ENCODE results near the gene CDC42. TPM values are rescaled to one million over a fixed set of nuclear protein-coding genes. Genes with fewer than 3 reads are reported as not detected.

CDC42 gene
- total RNA-seq, 4 donors from 2014 or later, result 177 to 243 (median 204) TPM

DNA sequence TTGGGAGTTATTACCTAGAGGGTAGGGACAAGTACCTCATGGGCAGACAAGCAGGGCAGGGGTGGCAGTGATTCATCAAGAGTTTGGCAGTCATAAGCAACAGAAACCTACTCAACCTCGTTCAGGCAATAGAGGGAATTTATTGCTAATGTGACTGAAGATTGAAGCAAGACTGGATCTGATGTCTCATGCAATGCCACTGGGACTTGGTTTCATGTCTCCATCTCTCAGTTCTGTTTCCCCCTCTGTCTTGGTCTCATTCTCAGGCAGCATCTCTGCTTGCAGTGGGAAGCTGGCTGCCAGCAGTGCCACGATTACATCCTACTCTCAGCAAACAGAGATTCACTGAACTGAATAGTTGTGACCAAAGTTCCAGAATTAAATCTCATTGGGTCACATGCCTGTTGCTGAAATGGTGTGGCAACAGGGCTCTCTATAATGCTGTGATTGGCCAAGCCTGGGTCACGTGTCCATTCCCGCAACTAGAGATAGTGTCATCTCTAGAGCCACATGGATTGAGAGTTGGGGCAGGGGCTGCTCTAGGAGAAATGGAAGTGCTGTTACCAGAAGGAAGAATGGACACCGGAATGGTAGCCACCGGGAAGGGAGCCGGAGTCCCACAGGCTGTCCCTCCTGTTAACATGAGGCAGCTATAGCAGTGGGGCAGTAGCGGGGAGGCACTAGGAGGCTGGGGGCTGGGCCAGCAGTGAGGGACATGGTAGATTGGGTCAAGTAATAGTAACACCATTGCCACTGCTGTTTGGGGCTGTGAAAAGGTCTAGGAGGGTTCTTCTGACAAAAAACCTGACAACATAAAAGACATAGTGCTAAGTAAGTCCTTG lies 3.9 kb upstream of the CDC42 start:
- intact Hi-C loops (cut with DNase I), result no loop called here
- 73% methylated on average over 8 of the region's 8 CpGs for WGBS
- Histone ChIP-seq H3K4me3 (no peak overlapping the region), H3K27me3 (no peaks in the 10 kb centered on the region), H3K4me1 (peaks cover 3 to 7% (median 5%) of the 10 kb centered on the region in 4 donors), H3K27ac (replicated peaks in 1 of 4) (no peak overlapping the region), H3K36me3 (no peaks in the 10 kb centered on the region), H3K9me3 (no peaks in the 10 kb centered on the region)
- no peak for TF ChIP-seq CTCF (IDR thresholded peaks at IDR 0.05)
- TF ChIP-seq POLR2AphosphoS5 (IDR thresholded peaks at IDR 0.05), result no peak
- no peak for TF ChIP-seq EP300 (IDR thresholded peaks at IDR 0.05)
- no peak for TF ChIP-seq POLR2A (IDR thresholded peaks at IDR 0.05; ENCODE audit: low read depth)
- DNase-seq (ENCODE audit: extremely low spot score), result no peak

GRCh38 chr1:22050330-22050729 lies 2.2 kb upstream of the CDC42 start:
- WGBS, result 100% methylated on average over 3 of the region's 3 CpGs
- Histone ChIP-seq H3K4me3 (no peak overlapping the region), H3K9me3 (no peaks in the 10 kb centered on the region), H3K27ac (replicated peaks in 1 of 4) (no peak overlapping the region), H3K4me1 (peaks cover 14 to 21% (median 20%) of the 10 kb centered on the region in 4 donors), H3K36me3 (peaks cover 0 to 2% (median 0%) of the 10 kb centered on the region in 4 donors), H3K27me3 (no peaks in the 10 kb centered on the region)
- no peak for TF ChIP-seq POLR2A (IDR thresholded peaks at IDR 0.05; ENCODE audit: low read depth)
- TF ChIP-seq EP300 (IDR thresholded peaks at IDR 0.05), result no peak
- no peak for TF ChIP-seq CTCF (IDR thresholded peaks at IDR 0.05)
- no peak for TF ChIP-seq POLR2AphosphoS5 (IDR thresholded peaks at IDR 0.05)
- intact Hi-C loops (cut with DNase I), result no loop called here
- DNase-seq (ENCODE audit: extremely low spot score), result no peak

- Histone ChIP-seq H3K36me3 (peaks cover 0 to 4% (median 0%) of the 10 kb centered on the region in 4 donors), H3K9me3 (no peaks in the 10 kb centered on the region), H3K27ac (replicated peaks in 1 of 4) (peak overlapping the region in 1 of 4 donors; percentile 100), H3K27me3 (no peaks in the 10 kb centered on the region), H3K4me3 (peak overlapping the region in 1 of 4 donors; percentile 100), H3K4me1 (peaks cover 28 to 34% (median 34%) of the 10 kb centered on the region in 4 donors)
- intact Hi-C loops (cut with DNase I), result loop anchor here (2.0 kb wide), 1 partner anchor 27 kb away; no protein-coding TSS in a partner anchor
- no peak for TF ChIP-seq EP300 (IDR thresholded peaks at IDR 0.05)
- TF ChIP-seq POLR2AphosphoS5 (IDR thresholded peaks at IDR 0.05), result no peak
- no peak for TF ChIP-seq CTCF (IDR thresholded peaks at IDR 0.05)
- no peak for TF ChIP-seq POLR2A (IDR thresholded peaks at IDR 0.05; ENCODE audit: low read depth)
- WGBS, result 90% methylated on average over 13 of the region's 13 CpGs
- DNase-seq (ENCODE audit: extremely low spot score), result no peak
Observed at GRCh38 chr1:22051607-22052114, 848 bp upstream of the CDC42 start.

GRCh38 chr1:22053017-22053860 lies 730 bp downstream of the CDC42 start:
- 0% methylated on average over 18 of the region's 70 CpGs for WGBS
- peak overlapping the region; percentile 99 to 100 (median 100) for H3K27ac ChIP-seq (replicated peaks in 1 of 4)
- no peaks in the 10 kb centered on the region for H3K27me3 ChIP-seq
- intact Hi-C loops (cut with DNase I), result loop anchor here (2.0 kb wide), 1 partner anchor 28 kb away; no protein-coding TSS in a partner anchor
- no peaks in the 10 kb centered on the region for H3K9me3 ChIP-seq
- TF ChIP-seq EP300 (IDR thresholded peaks at IDR 0.05) (no peak), CTCF (IDR thresholded peaks at IDR 0.05) (no peak), POLR2AphosphoS5 (IDR thresholded peaks at IDR 0.05) (peak in 1 of 2 donors; percentile 40), POLR2A (IDR thresholded peaks at IDR 0.05; ENCODE audit: low read depth) (no peak)
- no peak for DNase-seq (ENCODE audit: extremely low spot score)
- peaks cover 42 to 50% (median 49%) of the 10 kb centered on the region in 4 donors for H3K4me1 ChIP-seq
- H3K36me3 ChIP-seq, result peaks cover 0 to 14% (median 4%) of the 10 kb centered on the region in 4 donors
- peak overlapping the region; percentile 77 to 100 (median 96) for H3K4me3 ChIP-seq
